H9 (cell line): ENCODE data around the gene UCMA. TPM values are rescaled to one million over a fixed set of nuclear protein-coding genes. Genes with fewer than 3 reads are reported as not detected.
"Not testable (repeated sequence)": the region's sequence is repeated elsewhere in the genome, so short reads cannot be mapped to it uniquely, and the experiment has no call there.

ENCODE experiments used
- DNase-seq: peaks from one replicate; pipeline ENCODE4 v3.0.0-alpha.2; 2017
- H2AFZ ChIP-seq: one replicate; pipeline ENCODE4 v1.6.1; 2013; ENCODE audit warnings: mild to moderate bottlenecking, low read length, control low read depth, moderate library complexity
- H2AK5ac ChIP-seq: 2 replicates; pipeline ENCODE4 v1.6.1; 2013; ENCODE audit warnings: low read length, control low read depth, mixed read lengths; ENCODE audit not compliant: insufficient read length
- H2BK120ac ChIP-seq: one replicate; pipeline ENCODE4 v1.6.1; 2013; ENCODE audit warnings: low read depth, mild to moderate bottlenecking, low read length, control low read depth, inconsistent platforms; ENCODE audit not compliant: poor library complexity, severe bottlenecking
- H2BK12ac ChIP-seq: 2 replicates; pipeline ENCODE4 v1.6.1; 2013; ENCODE audit warnings: low read length, control low read depth, mixed read lengths, low read depth; ENCODE audit not compliant: insufficient read length
- H2BK15ac ChIP-seq: 2 replicates; pipeline ENCODE4 v1.6.1; 2013; ENCODE audit warnings: low read depth, low read length, control low read depth
- H2BK20ac ChIP-seq: one replicate; pipeline ENCODE4 v1.6.1; 2013; ENCODE audit warnings: low read depth, mild to moderate bottlenecking, low read length, control low read depth, inconsistent platforms; ENCODE audit not compliant: poor library complexity, severe bottlenecking
- H2BK5ac ChIP-seq: 2 replicates; pipeline ENCODE4 v1.6.1; 2013; ENCODE audit warnings: low read length, control low read depth, mixed read lengths; ENCODE audit not compliant: insufficient read length
- H3K14ac ChIP-seq: 2 replicates; pipeline ENCODE4 v1.6.1; 2013; ENCODE audit warnings: low read length, control low read depth; ENCODE audit not compliant: insufficient read depth
- H3K18ac ChIP-seq: 2 replicates; pipeline ENCODE4 v1.6.1; 2013; ENCODE audit warnings: low read depth, mild to moderate bottlenecking, mixed read lengths, low read length, control low read depth; ENCODE audit not compliant: insufficient read length
- H3K23ac ChIP-seq: 2 replicates; pipeline ENCODE4 v1.6.1; 2013; ENCODE audit warnings: low read length, control low read depth, mixed read lengths, low read depth; ENCODE audit not compliant: insufficient read length
- H3K23me2 ChIP-seq: 2 replicates; pipeline ENCODE4 v1.6.1; 2013; ENCODE audit warnings: low read depth, mild to moderate bottlenecking, mixed read lengths, low read length, control low read depth; ENCODE audit not compliant: insufficient read length, poor library complexity, severe bottlenecking
- H3K27ac ChIP-seq: 2 replicates; pipeline ENCODE4 v1.5.1; 2013; ENCODE audit warnings: low read length, control low read depth, mixed read lengths, low read depth; ENCODE audit not compliant: insufficient read length
- H3K27me3 ChIP-seq: 2 replicates; pipeline ENCODE4 v1.6.1; 2013; ENCODE audit warnings: low read length, control low read depth, inconsistent platforms; ENCODE audit not compliant: insufficient read depth
- H3K4ac ChIP-seq: 2 replicates; pipeline ENCODE4 v1.6.1; 2013; ENCODE audit warnings: low read depth, mild to moderate bottlenecking, control low read depth, inconsistent platforms, low read length, moderate library complexity
- H3K4me1 ChIP-seq: 2 replicates; pipeline ENCODE4 v1.6.1; 2013; ENCODE audit warnings: low read length, control low read depth, inconsistent platforms; ENCODE audit not compliant: insufficient read depth
- H3K4me2 ChIP-seq: 2 replicates; pipeline ENCODE4 v1.6.1; 2013; ENCODE audit warnings: low read length, control low read depth, mixed read lengths; ENCODE audit not compliant: insufficient read length, insufficient read depth
- H3K56ac ChIP-seq: 2 replicates; pipeline ENCODE4 v1.6.1; 2013; ENCODE audit warnings: low read depth, mild to moderate bottlenecking, mixed read lengths, low read length, control low read depth; ENCODE audit not compliant: insufficient read length
- H3K79me1 ChIP-seq: 2 replicates; pipeline ENCODE4 v1.6.1; 2013; ENCODE audit warnings: low read depth, mild to moderate bottlenecking, moderate library complexity, low read length, control low read depth, inconsistent platforms; ENCODE audit not compliant: insufficient read depth, poor library complexity, severe bottlenecking
- H3K79me2 ChIP-seq: 2 replicates; pipeline ENCODE4 v1.6.1; 2013; ENCODE audit warnings: low read length, control low read depth, inconsistent platforms; ENCODE audit not compliant: insufficient read depth
- H3K9ac ChIP-seq: 2 replicates; pipeline ENCODE4 v1.6.1; 2013; ENCODE audit warnings: low read length, control low read depth, mixed read lengths; ENCODE audit not compliant: insufficient read length; ENCODE audit errors: extremely low read depth
- H3K9me3 ChIP-seq: one replicate; pipeline ENCODE4 v1.6.1; 2013; ENCODE audit warnings: low read depth, low read length, inconsistent platforms; ENCODE audit not compliant: control insufficient read depth
- H3T11ph ChIP-seq: one replicate; pipeline ENCODE4 v1.6.1; 2013; ENCODE audit warnings: mild to moderate bottlenecking, low read length, control low read depth, inconsistent platforms
- H4K20me1 ChIP-seq: one replicate; pipeline ENCODE4 v1.6.1; 2013; ENCODE audit not compliant: control insufficient read depth, insufficient read length, insufficient read depth
- H4K5ac ChIP-seq: 2 replicates; pipeline ENCODE4 v1.6.1; 2013; ENCODE audit warnings: low read depth, mild to moderate bottlenecking, mixed read lengths, low read length, control low read depth; ENCODE audit not compliant: insufficient read length
- H4K8ac ChIP-seq: replicated peaks from 2 replicates; pipeline ENCODE4 v1.6.1; 2013; ENCODE audit warnings: low read length, control low read depth, mixed read lengths, low read depth; ENCODE audit not compliant: insufficient read length
- H4K91ac ChIP-seq: 2 replicates; pipeline ENCODE4 v1.6.1; 2013; ENCODE audit warnings: low read depth, mild to moderate bottlenecking, moderate library complexity, mixed read lengths, low read length, control low read depth; ENCODE audit not compliant: insufficient read length
- H3K27ac Mint-ChIP-seq, 3 experiments: 2 replicates in 2 of 3; 3 replicates in 1 of 3; pipeline ENCODE4 v1.8.0; 2020 to 2021; ENCODE audit warnings: mixed read lengths in 3 of 3, mild to moderate bottlenecking in 1 of 3, moderate library complexity in 1 of 3
- H3K27me3 Mint-ChIP-seq: 2 replicates; pipeline ENCODE4 v1.8.0; 2021; ENCODE audit warnings: low read depth, mild to moderate bottlenecking, moderate library complexity, mixed read lengths
- H3K36me3 Mint-ChIP-seq, 3 experiments: 2 replicates in 2 of 3; 3 replicates in 1 of 3; pipeline ENCODE4 v1.8.0; 2020 to 2021; ENCODE audit warnings: low read depth in 3 of 3, mixed read lengths in 3 of 3; ENCODE audit not compliant: insufficient read depth in 1 of 3
- H3K4me1 Mint-ChIP-seq, 2 experiments: 2 replicates each; pipeline ENCODE4 v1.8.0; 2020; ENCODE audit warnings: mixed read lengths in 2 of 2
- H3K4me3 Mint-ChIP-seq, 2 experiments: 2 replicates in 1 of 2; 3 replicates in 1 of 2; pipeline ENCODE4 v1.8.0; 2020 to 2021; ENCODE audit warnings: mild to moderate bottlenecking in 2 of 2, mixed read lengths in 2 of 2, moderate library complexity in 1 of 2
- H3K9me3 Mint-ChIP-seq, 2 experiments: 2 replicates in 1 of 2; 3 replicates in 1 of 2; pipeline ENCODE4 v1.8.0; 2020; ENCODE audit warnings: mild to moderate bottlenecking in 2 of 2, mixed read lengths in 2 of 2, moderate library complexity in 1 of 2
- WGBS: extraction: QIAGEN DNeasy Blood & Tissue Kit; methylation state at CpG from one replicate; pipeline ENCODE4 v1.1.7; 2013; ENCODE audit warnings: missing lambda C conversion rate, low lambda C conversion rate, mixed read lengths; ENCODE audit not compliant: insufficient read length; ENCODE audit errors: extremely low coverage; 5-methylcytosine and 5-hydroxymethylcytosine counted together
- total RNA-seq: library from RNA; stranded (reverse); gene quantifications from 2 replicates; pipeline ENCODE4 v1.2.1, GENCODE V29; 2021
- TF ChIP-seq, protein P1 (sequence below): fragments of 200-600 bp; sonication (generic); conservative IDR thresholded peaks from 3 replicates; pipeline ENCODE4 v1.8.0; 2021; ENCODE audit warnings: antibody characterized with exemption, mild to moderate bottlenecking

Gene UCMA
- total RNA-seq, 1 experiment from 2014 or later, result not detected

DNA sequence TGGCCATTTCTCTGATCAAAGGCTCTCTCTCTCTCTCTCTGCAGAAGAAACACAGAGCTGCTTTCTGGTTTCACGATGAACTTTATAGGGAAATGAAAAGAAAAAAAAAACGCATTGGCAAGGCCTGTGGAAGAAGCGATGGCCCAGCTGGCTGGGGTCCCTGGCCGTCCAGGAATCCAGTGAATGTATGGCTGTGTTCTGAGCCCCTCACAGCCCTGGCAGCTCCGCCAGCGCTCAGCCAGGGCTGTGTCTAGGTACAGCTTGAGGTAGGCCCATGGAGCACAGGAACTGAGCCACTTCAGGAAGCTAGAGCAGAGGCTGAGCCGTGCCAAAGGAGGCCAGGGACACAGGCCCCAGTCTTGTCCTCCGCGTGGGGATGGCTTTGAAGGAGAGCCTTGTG is 13.1 kb upstream of the UCMA start:
- Mint-ChIP-seq H3K4me3 (no peak overlapping the region), H3K36me3 (no peaks in the 10 kb centered on the region), H3K9me3 (peaks cover 0 to 3% of the 10 kb centered on the region in 2 experiments; a peak in 1 of 5 replicates), H3K27me3 (no peaks in the 10 kb centered on the region), H3K27ac (no peak overlapping the region; a peak in 1 of 7 replicates), H3K4me1 (no peaks in the 10 kb centered on the region)
- no CpG with 5 or more reads among the region's 9 CpGs for WGBS
- no peak overlapping the region for H2BK120ac ChIP-seq
- no peaks in the 10 kb centered on the region for H3K23me2 ChIP-seq
- H3K4me1 ChIP-seq, result no peaks in the 10 kb centered on the region
- no peak overlapping the region for H3K9ac ChIP-seq
- H4K5ac ChIP-seq, result no peak overlapping the region
- H3K9me3 ChIP-seq, result no peaks in the 10 kb centered on the region
- TF ChIP-seq, protein P1, sequence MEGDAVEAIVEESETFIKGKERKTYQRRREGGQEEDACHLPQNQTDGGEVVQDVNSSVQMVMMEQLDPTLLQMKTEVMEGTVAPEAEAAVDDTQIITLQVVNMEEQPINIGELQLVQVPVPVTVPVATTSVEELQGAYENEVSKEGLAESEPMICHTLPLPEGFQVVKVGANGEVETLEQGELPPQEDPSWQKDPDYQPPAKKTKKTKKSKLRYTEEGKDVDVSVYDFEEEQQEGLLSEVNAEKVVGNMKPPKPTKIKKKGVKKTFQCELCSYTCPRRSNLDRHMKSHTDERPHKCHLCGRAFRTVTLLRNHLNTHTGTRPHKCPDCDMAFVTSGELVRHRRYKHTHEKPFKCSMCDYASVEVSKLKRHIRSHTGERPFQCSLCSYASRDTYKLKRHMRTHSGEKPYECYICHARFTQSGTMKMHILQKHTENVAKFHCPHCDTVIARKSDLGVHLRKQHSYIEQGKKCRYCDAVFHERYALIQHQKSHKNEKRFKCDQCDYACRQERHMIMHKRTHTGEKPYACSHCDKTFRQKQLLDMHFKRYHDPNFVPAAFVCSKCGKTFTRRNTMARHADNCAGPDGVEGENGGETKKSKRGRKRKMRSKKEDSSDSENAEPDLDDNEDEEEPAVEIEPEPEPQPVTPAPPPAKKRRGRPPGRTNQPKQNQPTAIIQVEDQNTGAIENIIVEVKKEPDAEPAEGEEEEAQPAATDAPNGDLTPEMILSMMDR, result no peak
- H4K8ac ChIP-seq, result no peak overlapping the region
- H3K79me2 ChIP-seq, result no peaks in the 10 kb centered on the region
- H2AFZ ChIP-seq, result no peak overlapping the region
- no peak overlapping the region for H2BK12ac ChIP-seq
- H3K79me1 ChIP-seq, result no peaks in the 10 kb centered on the region
- H3K56ac ChIP-seq, result no peak overlapping the region
- H3T11ph ChIP-seq, result no peak overlapping the region
- no peaks in the 10 kb centered on the region for H4K20me1 ChIP-seq
- no peak for DNase-seq
- no peak overlapping the region for H3K14ac ChIP-seq
- no peak overlapping the region for H3K4ac ChIP-seq
- H3K23ac ChIP-seq, result no peak overlapping the region
- no peak overlapping the region for H3K18ac ChIP-seq
- no peak overlapping the region for H3K4me2 ChIP-seq
- H2AK5ac ChIP-seq, result no peak overlapping the region
- no peak overlapping the region for H4K91ac ChIP-seq
- H2BK20ac ChIP-seq, result no peak overlapping the region
- no peak overlapping the region for H2BK15ac ChIP-seq
- no peaks in the 10 kb centered on the region for H3K27me3 ChIP-seq
- no peak overlapping the region for H3K27ac ChIP-seq
- H2BK5ac ChIP-seq, result no peak overlapping the region

DNA sequence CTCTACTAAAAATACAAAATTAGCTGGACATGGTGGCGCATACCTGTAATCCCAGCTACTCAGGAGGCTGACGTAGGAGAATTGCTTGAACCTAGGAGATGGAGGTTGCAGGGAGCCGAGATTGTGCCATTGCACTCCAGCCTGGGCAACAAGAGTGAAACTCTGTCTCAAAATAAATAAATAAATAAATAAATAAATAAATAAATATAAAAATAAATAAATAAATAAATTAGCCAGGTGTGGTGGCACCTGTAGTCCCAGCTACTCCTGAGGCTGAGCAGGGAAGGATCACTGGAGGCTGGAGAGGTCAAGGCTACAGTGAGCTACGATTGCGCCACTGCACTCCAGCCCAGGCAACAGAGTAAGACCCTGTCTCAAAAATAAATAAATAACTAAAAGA is 8.1 kb upstream of the UCMA start:
- H2AFZ ChIP-seq, result not testable (repeated sequence)
- WGBS, result no CpG with 5 or more reads among the region's 5 CpGs

More for the DNA sequence above, 8.1 kb upstream of the UCMA start:
- not testable (repeated sequence) for H3K9me3 Mint-ChIP-seq, H3K27me3 Mint-ChIP-seq, H4K20me1 ChIP-seq, H3K56ac ChIP-seq, H3K14ac ChIP-seq, H2BK5ac ChIP-seq, H3K23ac ChIP-seq, H3K4me3 Mint-ChIP-seq, H3K79me2 ChIP-seq, H2BK12ac ChIP-seq, H3K27ac ChIP-seq, H3K4me1 ChIP-seq, H3K36me3 Mint-ChIP-seq, H4K8ac ChIP-seq, H4K91ac ChIP-seq, H3K79me1 ChIP-seq, H3K23me2 ChIP-seq, H3K4me1 Mint-ChIP-seq, H3T11ph ChIP-seq, H4K5ac ChIP-seq, H3K18ac ChIP-seq, H2BK15ac ChIP-seq, H2AK5ac ChIP-seq, DNase-seq, H2BK20ac ChIP-seq, H3K27ac Mint-ChIP-seq, H3K4ac ChIP-seq, H3K9ac ChIP-seq, H2BK120ac ChIP-seq, H3K9me3 ChIP-seq, H3K4me2 ChIP-seq, H3K27me3 ChIP-seq
